Esophagus muscularis mucosa (tissue), 4 donors: ENCODE measurements around the gene HLA-DRB5. TPM values are rescaled to one million over a fixed set of nuclear protein-coding genes. Genes with fewer than 3 reads are reported as not detected.

Experiments used
- DNase-seq: peaks from one replicate; pipeline ENCODE4 v3.0.0-alpha.2; 2017; ENCODE audit errors: extremely low spot score
- H3K27ac ChIP-seq, 4 donors: fragments of 200-600 bp; sonication (generic); replicated peaks in 1 of 4; 1 replicate in 3 of 4; 2 replicates in 1 of 4; pipeline ENCODE4 v1.5.1; 2016 to 2019; ENCODE audit warnings: mild to moderate bottlenecking in 1 of 4
- H3K27me3 ChIP-seq, 4 donors: fragments of 200-600 bp; sonication (generic); one replicate each; pipeline versions ENCODE4 v1.5.1 to v1.6.0; 2016 to 2019
- H3K36me3 ChIP-seq, 4 donors: fragments of 200-600 bp; sonication (generic); one replicate each; pipeline ENCODE4 v1.5.1; 2016 to 2019
- H3K4me1 ChIP-seq, 4 donors: fragments of 200-600 bp; sonication (generic); one replicate each; pipeline ENCODE4 v1.5.1; 2016 to 2019
- H3K4me3 ChIP-seq, 4 donors: fragments of 200-600 bp; sonication (generic); 1 replicate in 2 of 4; 2 replicates in 2 of 4; pipeline ENCODE4 v1.5.1; 2016 to 2019; ENCODE audit warnings: mild to moderate bottlenecking in 4 of 4, moderate library complexity in 1 of 4
- H3K9me3 ChIP-seq, 4 donors: fragments of 200-600 bp; sonication (generic); 1 replicate in 3 of 4; 2 replicates in 1 of 4; pipeline ENCODE4 v1.5.1; 2016 to 2019
- CTCF ChIP-seq, 3 experiments: fragments of 200-600 bp in 2 of 3; fragments of 450-650 bp in 1 of 3; sonication (generic) in 2 of 3; IDR thresholded peaks; one replicate each; pipeline ENCODE4 v1.5.1; 2017 to 2019; ENCODE audit warnings: antibody characterized with exemption in 3 of 3, mild to moderate bottlenecking in 2 of 3, moderate library complexity in 1 of 3
- EP300 ChIP-seq: sonication (generic); formaldehyde crosslinking; IDR thresholded peaks from one replicate; pipeline ENCODE4 v1.6.1; 2017; ENCODE audit warnings: antibody characterized with exemption
- POLR2A ChIP-seq: fragments of 450-650 bp; IDR thresholded peaks from one replicate; pipeline ENCODE4 v1.6.1; 2017; ENCODE audit warnings: antibody characterized with exemption, moderate library complexity, mild to moderate bottlenecking, low read depth
- POLR2AphosphoS5 ChIP-seq, 2 donors: sonication (generic); formaldehyde crosslinking; IDR thresholded peaks; one replicate each; pipeline ENCODE4 v1.6.1; 2017; ENCODE audit warnings: antibody characterized with exemption in 2 of 2
- WGBS: methylation state at CpG from one replicate; pipeline ENCODE4 v1.1.5; 2018; 5-methylcytosine and 5-hydroxymethylcytosine counted together
- intact Hi-C: fragments of 100-400 bp; cut with DNase I; formaldehyde crosslinking; loops from one replicate; pipeline ENCODE4 v1.15.1; 2023
- total RNA-seq, 4 donors: library from RNA; depleted of rRNA; stranded (reverse); fragments of >200 nt; gene quantifications; one replicate each; pipeline versions ENCODE4 v1.1.0 to v1.2.1, GENCODE V29; 2016

The HLA-DRB5 gene
- total RNA-seq, 4 donors from 2014 or later: 0.83 to 71.0 (median 7.2) TPM

- Histone ChIP-seq H3K27me3 (no peaks in the 10 kb centered on the region), H3K4me3 (no peak overlapping the region), H3K36me3 (no peaks in the 10 kb centered on the region), H3K9me3 (no peaks in the 10 kb centered on the region), H3K27ac (no peak overlapping the region), H3K4me1 (no peaks in the 10 kb centered on the region)
- no peak for DNase-seq
- 48% methylated on average over 13 of the region's 13 CpGs for WGBS
- intact Hi-C loops: no loop called here
- TF ChIP-seq POLR2A (no peak), EP300 (no peak), POLR2AphosphoS5 (IDR thresholded peaks at IDR 0.05) (no peak), CTCF (IDR thresholded peaks at IDR 0.05) (no peak)
These were observed 28.5 kb upstream of the HLA-DRB5 start for GRCh38 chr6:32558426-32559057.

- H3K9me3 ChIP-seq: no peaks in the 10 kb centered on the region
- H3K4me3 ChIP-seq: no peak overlapping the region
- intact Hi-C loops: no loop called here
- DNase-seq: no peak
- H3K27me3 ChIP-seq: no peaks in the 10 kb centered on the region
- H3K36me3 ChIP-seq: no peaks in the 10 kb centered on the region
- WGBS: 78% methylated on average over 9 of the region's 9 CpGs
- no peak for TF ChIP-seq POLR2AphosphoS5 (IDR thresholded peaks at IDR 0.05)
- TF ChIP-seq POLR2A: no peak
- TF ChIP-seq EP300: no peak
- TF ChIP-seq CTCF (IDR thresholded peaks at IDR 0.05): no peak
- no peaks in the 10 kb centered on the region for H3K4me1 ChIP-seq
- H3K27ac ChIP-seq: no peak overlapping the region
These were observed 24.3 kb upstream of the HLA-DRB5 start for GRCh38 chr6:32554116-32554965.

- Histone ChIP-seq H3K9me3 (no peaks in the 10 kb centered on the region), H3K36me3 (no peaks in the 10 kb centered on the region), H3K4me3 (no peak overlapping the region), H3K27me3 (no peaks in the 10 kb centered on the region), H3K27ac (no peak overlapping the region), H3K4me1 (no peaks in the 10 kb centered on the region)
- intact Hi-C loops: no loop called here
- no peak for DNase-seq
- TF ChIP-seq EP300 (no peak), POLR2AphosphoS5 (IDR thresholded peaks at IDR 0.05) (no peak), POLR2A (no peak), CTCF (IDR thresholded peaks at IDR 0.05) (no peak)
- 51% methylated on average over 5 of the region's 5 CpGs for WGBS
These were observed 23.1 kb upstream of the HLA-DRB5 start for GRCh38 chr6:32553037-32553742.

GRCh38 chr6:32551410-32551809 lies 21.3 kb upstream of the HLA-DRB5 start:
- intact Hi-C loops: no loop called here
- no peak for TF ChIP-seq CTCF (IDR thresholded peaks at IDR 0.05)
- no peak for TF ChIP-seq EP300
- TF ChIP-seq POLR2AphosphoS5 (IDR thresholded peaks at IDR 0.05): no peak

More at GRCh38 chr6:32551410-32551809, 21.3 kb upstream of the HLA-DRB5 start:
- H3K36me3 ChIP-seq: no peaks in the 10 kb centered on the region
- no peak for DNase-seq
- H3K4me1 ChIP-seq: no peaks in the 10 kb centered on the region
- H3K27me3 ChIP-seq: no peaks in the 10 kb centered on the region
- no peak overlapping the region for H3K4me3 ChIP-seq
- H3K9me3 ChIP-seq: no peaks in the 10 kb centered on the region
- no peak overlapping the region for H3K27ac ChIP-seq
- 52% methylated on average over 5 of the region's 5 CpGs for WGBS
